Natural killer cell (primary cell): ENCODE results near the gene RGL2. TPM values are rescaled to one million over a fixed set of nuclear protein-coding genes. Genes with fewer than 3 reads are reported as not detected.

Experiments
- ATAC-seq, 3 donors: fragments of 150-1000 bp in 2 of 3; fragments of 200-7000 bp in 1 of 3; cut with Tn5 transposase; 1 replicate in 1 of 3; 2 replicates in 2 of 3; pipeline ENCODE4 v1.10.0; 2021; ENCODE audit warnings: mild to moderate bottlenecking in 2 of 3, moderate library complexity in 2 of 3
- DNase-seq, 2 donors: peaks; one replicate each; pipeline versions ENCODE4 v3.0.0 to v3.0.0-alpha.2; 2013 to 2021; ENCODE audit warnings: mixed read lengths in 1 of 2
- H3K27ac ChIP-seq: one replicate; pipeline ENCODE4 v1.5.1; 2013; ENCODE audit warnings: mild to moderate bottlenecking, low read length
- H3K27me3 ChIP-seq: one replicate; pipeline ENCODE4 v1.6.1; 2013; ENCODE audit warnings: low read length; ENCODE audit not compliant: control insufficient read depth, insufficient read depth
- H3K36me3 ChIP-seq: one replicate; pipeline ENCODE4 v1.6.1; 2013; ENCODE audit warnings: low read length; ENCODE audit not compliant: control insufficient read depth, insufficient read depth
- H3K4me1 ChIP-seq: one replicate; pipeline ENCODE4 v1.6.1; 2013; ENCODE audit warnings: low read length; ENCODE audit not compliant: control insufficient read depth, insufficient read depth
- H3K4me3 ChIP-seq: one replicate; pipeline ENCODE4 v1.5.1; 2013; ENCODE audit warnings: low read length
- H3K9me3 ChIP-seq: one replicate; pipeline ENCODE4 v1.6.1; 2013; ENCODE audit warnings: low read length; ENCODE audit not compliant: control insufficient read depth, insufficient read depth
- H3K27ac Mint-ChIP-seq, 2 donors: one replicate each; pipeline ENCODE4 v1.8.0; 2022; ENCODE audit warnings: mild to moderate bottlenecking in 2 of 2, mixed read lengths in 2 of 2, moderate library complexity in 1 of 2
- H3K27me3 Mint-ChIP-seq, 2 donors: one replicate each; pipeline ENCODE4 v1.8.0; 2022; ENCODE audit warnings: low read depth in 2 of 2, mixed read lengths in 2 of 2
- H3K36me3 Mint-ChIP-seq: one replicate; pipeline ENCODE4 v1.8.0; 2022; ENCODE audit warnings: mixed read lengths
- H3K4me1 Mint-ChIP-seq, 2 donors: one replicate each; pipeline ENCODE4 v1.8.0; 2022; ENCODE audit warnings: mixed read lengths in 2 of 2
- H3K4me3 Mint-ChIP-seq: one replicate; pipeline ENCODE4 v1.8.0; 2022; ENCODE audit warnings: mild to moderate bottlenecking, moderate library complexity, mixed read lengths
- H3K9me3 Mint-ChIP-seq, 2 donors: one replicate each; pipeline ENCODE4 v1.8.0; 2022; ENCODE audit warnings: mixed read lengths in 2 of 2
- CTCF ChIP-seq: fragments of 200-600 bp; IDR thresholded peaks from one replicate; pipeline ENCODE4 v1.8.0; 2022; ENCODE audit warnings: antibody characterized with exemption
- WGBS: methylation state at CpG from one replicate; pipeline ENCODE4 v1.1.7; 2013; ENCODE audit warnings: missing lambda C conversion rate; ENCODE audit not compliant: insufficient coverage; 5-methylcytosine and 5-hydroxymethylcytosine counted together
- intact Hi-C: fragments of 100-400 bp; cut with micrococcal nuclease; formaldehyde crosslinking; loops from one replicate; pipeline ENCODE4 v1.14.2; 2022
- total RNA-seq, 4 donors: library from RNA; stranded (reverse); fragments of 120-200 nt in 1 of 4; gene quantifications; one replicate each; pipeline versions ENCODE4 v1.2.3 to v1.2.4, GENCODE V29; 2013 to 2022

Gene RGL2
- total RNA-seq, 3 donors from 2014 or later (not counting 1 experiment from before 2014, with no cell fraction given), result 80.7 to 91.4 (median 84.9) TPM

DNA sequence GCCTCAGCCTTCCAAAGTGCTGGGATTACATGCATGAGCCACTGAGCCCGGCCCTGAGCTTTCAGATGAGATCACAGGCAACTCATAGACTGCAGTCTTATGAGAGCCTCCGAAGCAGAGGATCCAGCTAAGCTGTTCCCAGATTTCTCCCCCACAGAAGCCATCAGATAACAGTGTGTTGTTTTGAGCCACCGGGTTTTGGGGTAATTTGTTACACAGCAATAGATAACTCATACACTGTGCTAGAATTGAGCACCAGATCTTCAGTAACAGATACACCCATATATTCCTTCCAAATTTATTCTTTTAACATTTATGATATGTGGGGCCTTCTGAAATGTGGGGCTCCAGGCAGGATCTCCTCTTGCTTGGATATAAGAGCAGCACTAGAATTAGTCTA is 37.8 kb upstream of the RGL2 start:
- Mint-ChIP-seq H3K36me3 (no peaks in the 10 kb centered on the region), H3K4me3 (no peak overlapping the region), H3K27ac (no peak overlapping the region), H3K4me1 (peaks cover 0 to 4% of the 10 kb centered on the region in 2 donors), H3K9me3 (no peaks in the 10 kb centered on the region), H3K27me3 (no peaks in the 10 kb centered on the region)
- 97% methylated on average over 3 of the region's 3 CpGs for WGBS
- Histone ChIP-seq H3K27ac (no peak overlapping the region), H3K4me3 (no peak overlapping the region), H3K27me3 (no peaks in the 10 kb centered on the region), H3K36me3 (no peaks in the 10 kb centered on the region), H3K9me3 (no peaks in the 10 kb centered on the region), H3K4me1 (peaks cover 3% of the 10 kb centered on the region)
- DNase-seq (no peak), ATAC-seq (no peak)
- TF ChIP-seq CTCF, result no peak
- intact Hi-C loops, result no loop called here

- no peak overlapping the region for H3K27ac Mint-ChIP-seq
- Histone ChIP-seq H3K27me3 (no peaks in the 10 kb centered on the region), H3K27ac (no peak overlapping the region), H3K4me3 (no peak overlapping the region), H3K9me3 (no peaks in the 10 kb centered on the region), H3K36me3 (no peaks in the 10 kb centered on the region), H3K4me1 (peaks cover 3% of the 10 kb centered on the region)
- 87% methylated on average over 4 of the region's 4 CpGs for WGBS
- no peak for TF ChIP-seq CTCF
- no peaks in the 10 kb centered on the region for H3K27me3 Mint-ChIP-seq
- DNase-seq (no peak), ATAC-seq (no peak)
- H3K4me3 Mint-ChIP-seq, result no peak overlapping the region
- H3K36me3 Mint-ChIP-seq, result no peaks in the 10 kb centered on the region
- intact Hi-C loops, result no loop called here
- peaks cover 0 to 4% of the 10 kb centered on the region in 2 donors for H3K4me1 Mint-ChIP-seq
- H3K9me3 Mint-ChIP-seq, result no peaks in the 10 kb centered on the region
These were observed 37.2 kb upstream of the RGL2 start for GRCh38 chr6:33335916-33336315.

DNA sequence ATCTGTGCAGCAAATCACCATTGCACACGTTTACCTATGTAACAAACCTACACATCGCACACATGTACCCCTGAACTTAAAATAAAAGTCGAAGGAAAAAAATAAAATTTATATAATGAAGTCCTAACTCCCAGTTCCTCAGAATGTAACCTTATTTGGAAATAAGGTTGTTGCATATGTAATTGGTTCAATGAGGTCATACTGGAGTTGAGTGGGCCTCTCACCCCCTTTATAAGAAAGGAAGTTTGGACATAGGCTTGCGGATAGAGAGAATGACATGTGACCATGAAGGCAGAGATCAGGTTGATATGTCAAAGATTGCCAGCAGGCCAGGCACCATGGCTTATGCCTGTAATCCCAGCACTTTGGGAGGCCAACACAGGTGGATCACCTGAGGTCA is 34.9 kb upstream of the RGL2 start:
- no peaks in the 10 kb centered on the region for H3K27me3 Mint-ChIP-seq
- ATAC-seq (no peak), DNase-seq (no peak)
- no peaks in the 10 kb centered on the region for H3K36me3 Mint-ChIP-seq
- no peaks in the 10 kb centered on the region for H3K9me3 Mint-ChIP-seq
- peaks cover 3% of the 10 kb centered on the region for H3K4me1 ChIP-seq
- H3K27ac Mint-ChIP-seq, result no peak overlapping the region
- no peak overlapping the region for H3K27ac ChIP-seq
- TF ChIP-seq CTCF, result no peak
- no peak overlapping the region for H3K4me3 ChIP-seq
- no peak overlapping the region for H3K4me3 Mint-ChIP-seq
- intact Hi-C loops, result no loop called here
- no peaks in the 10 kb centered on the region for H3K27me3 ChIP-seq
- H3K4me1 Mint-ChIP-seq, result peaks cover 0 to 4% of the 10 kb centered on the region in 2 donors
- H3K36me3 ChIP-seq, result no peaks in the 10 kb centered on the region
- 94% methylated on average over 1 of the region's 4 CpGs for WGBS
- H3K9me3 ChIP-seq, result no peaks in the 10 kb centered on the region

GRCh38 chr6:33330736-33331135 is 32.0 kb upstream of the RGL2 start:
- Histone ChIP-seq H3K36me3 (no peaks in the 10 kb centered on the region), H3K9me3 (no peaks in the 10 kb centered on the region), H3K27ac (no peak overlapping the region), H3K4me3 (no peak overlapping the region), H3K27me3 (no peaks in the 10 kb centered on the region), H3K4me1 (peaks cover 3% of the 10 kb centered on the region)
- Mint-ChIP-seq H3K9me3 (no peaks in the 10 kb centered on the region), H3K4me3 (no peak overlapping the region), H3K4me1 (peaks cover 0 to 4% of the 10 kb centered on the region in 2 donors), H3K27me3 (no peaks in the 10 kb centered on the region), H3K36me3 (no peaks in the 10 kb centered on the region), H3K27ac (no peak overlapping the region)
- ATAC-seq (no peak), DNase-seq (no peak)
- 67% methylated on average over 9 of the region's 10 CpGs for WGBS
- no peak for TF ChIP-seq CTCF
- intact Hi-C loops, result no loop called here
